ENCODE data around the gene SLC7A4. TPM values are rescaled to one million over a fixed set of nuclear protein-coding genes. Genes with fewer than 3 reads are reported as not detected.

Gene SLC7A4
- total RNA-seq, 1 experiment from 2014 or later = not detected

- ChIA-PET CTCF (no interaction called here), RAD21 (ENCODE audit: low non-redundant PET in 1 of 2, low total read pairs in 2 of 2, uncharacterized antibody in 2 of 2, unreplicated experiment in 2 of 2) (no interaction called here)
Observed at GRCh38 chr22:21079493-21079892, 47.1 kb upstream of the SLC7A4 start.

More at GRCh38 chr22:21079493-21079892, 47.1 kb upstream of the SLC7A4 start:
- H3K4me2 ChIP-seq (ENCODE audit: low read length) = no peak overlapping the region
- POLR2A ChIA-PET = no interaction called here
- DNase-seq (ENCODE audit: low read depth, low spot score) (no peak), ATAC-seq (no peak)
- no peaks in the 10 kb centered on the region for H3K9me3 ChIP-seq (ENCODE audit: control insufficient read depth in 1 of 2, insufficient read depth in 1 of 2, low read depth in 1 of 2, low read length in 2 of 2)
- H3K27me3 ChIP-seq (ENCODE audit: insufficient read depth, low read length) = no peaks in the 10 kb centered on the region
- H3K4me3 ChIP-seq (replicated peaks in 1 of 2; ENCODE audit: low read depth in 1 of 2, low read length in 2 of 2) = no peak overlapping the region
- no peaks in the 10 kb centered on the region for H3K9me2 ChIP-seq (ENCODE audit: insufficient read depth)
- peaks cover 0 to 3% of the 10 kb centered on the region in 2 experiments; a peak in 2 of 4 replicates for H3K4me1 ChIP-seq (ENCODE audit: control insufficient read depth in 1 of 2, insufficient read depth in 2 of 2, low read length in 2 of 2)
- no peak overlapping the region for H3K27ac ChIP-seq (ENCODE audit: low read depth, low read length)
- no peaks in the 10 kb centered on the region for H4K20me1 ChIP-seq (ENCODE audit: insufficient read depth)
- no peaks in the 10 kb centered on the region for H3K79me2 ChIP-seq (ENCODE audit: insufficient read depth, low read length)
- H3K9ac ChIP-seq (ENCODE audit: low read length) = no peak overlapping the region
- no peak overlapping the region for H2AFZ ChIP-seq (ENCODE audit: low read depth, low read length, poor library complexity, severe bottlenecking)
- H3K36me3 ChIP-seq (ENCODE audit: control insufficient read depth in 1 of 2, insufficient read depth in 2 of 2, low read length in 2 of 2) = no peaks in the 10 kb centered on the region
- no TSS peak for BruUV-seq (replicated peaks)
- TF ChIP-seq FOSL1 (IDR thresholded peaks at IDR 0.05; ENCODE audit: low read depth) = no peak
- TF ChIP-seq ZNF274 (IDR thresholded peaks at IDR 0.05; ENCODE audit: low read depth, low read length) = no peak
- TF ChIP-seq CBX3 (IDR thresholded peaks at IDR 0.05; ENCODE audit: low read depth) = no peak
- TF ChIP-seq CTCF (IDR thresholded peaks at IDR 0.05 in 2 of 3, conservative IDR thresholded peaks at IDR 0.05 in 1 of 3; ENCODE audit: borderline replicate concordance in 1 of 3, insufficient read depth in 1 of 3, low read depth in 2 of 3, low read length in 2 of 3) = no peak
- TF ChIP-seq ZFX (IDR thresholded peaks at IDR 0.05) = no peak
- TF ChIP-seq SP1 (IDR thresholded peaks at IDR 0.05; ENCODE audit: low read depth) = no peak
- TF ChIP-seq EGR1 (IDR thresholded peaks at IDR 0.05; ENCODE audit: low read depth) = no peak
- no peak for TF ChIP-seq POLR2A (IDR thresholded peaks at IDR 0.05; ENCODE audit: borderline replicate concordance, extremely low read depth, insufficient read depth, insufficient read length)
- no peak for TF ChIP-seq MAX (IDR thresholded peaks at IDR 0.05)
- no peak for TF ChIP-seq ELF1 (IDR thresholded peaks at IDR 0.05; ENCODE audit: borderline replicate concordance, low read depth)
- no peak for TF ChIP-seq SIN3A (IDR thresholded peaks at IDR 0.05; ENCODE audit: low read depth)
- no peak for TF ChIP-seq TCF7L2 (IDR thresholded peaks at IDR 0.05; ENCODE audit: borderline replicate concordance, extremely low read depth, insufficient read depth, insufficient read length)
- no peak for TF ChIP-seq ZBTB33 (IDR thresholded peaks at IDR 0.05; ENCODE audit: extremely low read depth, insufficient replicate concordance, low read length)
- no peak for TF ChIP-seq SRF (IDR thresholded peaks at IDR 0.05; ENCODE audit: low read depth)
- no peak for TF ChIP-seq POLR2AphosphoS5 (IDR thresholded peaks at IDR 0.05; ENCODE audit: low read depth, low read length)
- TF ChIP-seq RAD21 (IDR thresholded peaks at IDR 0.05; ENCODE audit: low read depth) = no peak
- TF ChIP-seq EZH2phosphoT487 (IDR thresholded peaks at IDR 0.05; ENCODE audit: borderline replicate concordance) = no peak
- intact Hi-C loops (cut with micrococcal nuclease) = no loop called here
